ENCODE data around the gene TNS3.

DNA sequence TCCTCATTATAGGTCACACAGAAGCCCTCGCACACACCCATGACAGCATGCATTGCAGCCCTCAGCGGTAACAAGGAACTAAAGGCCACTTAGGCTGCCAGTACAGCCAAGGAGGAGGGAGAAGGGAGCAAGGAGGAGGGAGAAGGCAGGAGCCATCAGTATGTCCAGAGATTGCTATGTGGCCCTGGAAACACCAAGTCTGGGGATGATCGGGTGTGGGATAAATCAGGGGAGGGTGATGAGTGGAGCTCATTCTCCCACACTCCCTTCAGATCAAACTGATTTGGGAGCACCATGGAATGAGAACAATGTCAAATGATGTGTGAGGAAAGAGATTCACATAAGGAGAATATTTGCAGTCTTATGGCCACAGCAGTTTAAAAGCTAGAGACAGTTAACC, 350.9 kb downstream of the TNS3 start:
- TF ChIP-seq POLR2A (IDR thresholded peaks at IDR 0.05): no peak
- TF ChIP-seq, protein P1, sequence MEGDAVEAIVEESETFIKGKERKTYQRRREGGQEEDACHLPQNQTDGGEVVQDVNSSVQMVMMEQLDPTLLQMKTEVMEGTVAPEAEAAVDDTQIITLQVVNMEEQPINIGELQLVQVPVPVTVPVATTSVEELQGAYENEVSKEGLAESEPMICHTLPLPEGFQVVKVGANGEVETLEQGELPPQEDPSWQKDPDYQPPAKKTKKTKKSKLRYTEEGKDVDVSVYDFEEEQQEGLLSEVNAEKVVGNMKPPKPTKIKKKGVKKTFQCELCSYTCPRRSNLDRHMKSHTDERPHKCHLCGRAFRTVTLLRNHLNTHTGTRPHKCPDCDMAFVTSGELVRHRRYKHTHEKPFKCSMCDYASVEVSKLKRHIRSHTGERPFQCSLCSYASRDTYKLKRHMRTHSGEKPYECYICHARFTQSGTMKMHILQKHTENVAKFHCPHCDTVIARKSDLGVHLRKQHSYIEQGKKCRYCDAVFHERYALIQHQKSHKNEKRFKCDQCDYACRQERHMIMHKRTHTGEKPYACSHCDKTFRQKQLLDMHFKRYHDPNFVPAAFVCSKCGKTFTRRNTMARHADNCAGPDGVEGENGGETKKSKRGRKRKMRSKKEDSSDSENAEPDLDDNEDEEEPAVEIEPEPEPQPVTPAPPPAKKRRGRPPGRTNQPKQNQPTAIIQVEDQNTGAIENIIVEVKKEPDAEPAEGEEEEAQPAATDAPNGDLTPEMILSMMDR (IDR thresholded peaks at IDR 0.05 in 8 of 11, conservative IDR thresholded peaks at IDR 0.05 in 3 of 11): no peak

Data from spleen (tissue), 7 donors.